Liver (tissue), 9 donors: Measurements from ENCODE around the gene ZNF219. TPM values are rescaled to one million over a fixed set of nuclear protein-coding genes. Genes with fewer than 3 reads are reported as not detected.

ENCODE experiments used
- DNase-seq: peaks from one replicate; pipeline ENCODE4 v3.0.0-alpha.2; 2017; ENCODE audit warnings: low spot score
- H3K27ac ChIP-seq, 2 donors: one replicate each; pipeline ENCODE4 v1.7.0; 2013; ENCODE audit warnings: inconsistent platforms in 2 of 2, low read length in 2 of 2, control low read depth in 1 of 2, low read depth in 1 of 2, mild to moderate bottlenecking in 1 of 2
- H3K27me3 ChIP-seq, 4 donors: one replicate each; pipeline versions ENCODE4 v1.6.1 to v1.7.0; 2013; ENCODE audit warnings: low read length in 3 of 4, inconsistent platforms in 1 of 4, mild to moderate bottlenecking in 1 of 4, moderate library complexity in 1 of 4; ENCODE audit not compliant: control insufficient read depth in 4 of 4, insufficient read depth in 4 of 4
- H3K36me3 ChIP-seq, 4 donors: one replicate each; pipeline versions ENCODE4 v1.6.1 to v1.7.0; 2013; ENCODE audit warnings: low read length in 3 of 4, mild to moderate bottlenecking in 3 of 4, low read depth in 1 of 4, moderate library complexity in 1 of 4; ENCODE audit not compliant: control insufficient read depth in 4 of 4, insufficient read depth in 3 of 4
- H3K4me1 ChIP-seq, 4 donors: one replicate each; pipeline versions ENCODE4 v1.6.1 to v1.7.0; 2013; ENCODE audit warnings: low read length in 3 of 4, mild to moderate bottlenecking in 3 of 4, moderate library complexity in 1 of 4; ENCODE audit not compliant: control insufficient read depth in 4 of 4, insufficient read depth in 4 of 4
- H3K4me3 ChIP-seq, 3 donors: one replicate each; pipeline versions ENCODE4 v1.6.1 to v1.7.0; 2013; ENCODE audit warnings: low read length in 3 of 3, control low read depth in 1 of 3, low read depth in 1 of 3, mild to moderate bottlenecking in 1 of 3
- H3K9ac ChIP-seq, 2 donors: one replicate each; pipeline ENCODE4 v1.7.0; 2013; ENCODE audit warnings: low read length in 2 of 2, mild to moderate bottlenecking in 2 of 2, moderate library complexity in 2 of 2, control low read depth in 1 of 2, low read depth in 1 of 2
- H3K9me3 ChIP-seq, 4 donors: one replicate each; pipeline versions ENCODE4 v1.6.1 to v1.7.0; 2013; ENCODE audit warnings: low read length in 3 of 4; ENCODE audit not compliant: control insufficient read depth in 4 of 4
- EGR1 ChIP-seq, 2 donors: IDR thresholded peaks; 2 replicates each; pipeline ENCODE4 v1.6.1; 2016 to 2018; ENCODE audit warnings: antibody characterized with exemption in 2 of 2, low read depth in 2 of 2
- FOXA1 ChIP-seq: IDR thresholded peaks from 2 replicates; pipeline ENCODE4 v1.6.1; 2016; ENCODE audit warnings: antibody characterized with exemption
- FOXA2 ChIP-seq: IDR thresholded peaks from 2 replicates; pipeline ENCODE4 v1.6.1; 2016; ENCODE audit warnings: antibody characterized with exemption
- GABPA ChIP-seq, 2 donors: IDR thresholded peaks in 1 of 2; conservative IDR thresholded peaks in 1 of 2; 2 replicates each; pipeline ENCODE4 v1.6.1; 2016; ENCODE audit warnings: antibody characterized with exemption in 2 of 2, mild to moderate bottlenecking in 1 of 2, moderate library complexity in 1 of 2
- HNF4G ChIP-seq: IDR thresholded peaks from 2 replicates; pipeline ENCODE4 v1.6.1; 2016; ENCODE audit warnings: antibody characterized with exemption
- JUND ChIP-seq, 2 donors: IDR thresholded peaks; 2 replicates each; pipeline ENCODE4 v1.6.1; 2016; ENCODE audit warnings: antibody characterized with exemption in 2 of 2
- NR2F2 ChIP-seq: IDR thresholded peaks from 2 replicates; pipeline ENCODE4 v1.6.1; 2016; ENCODE audit warnings: antibody characterized with exemption
- TAF1 ChIP-seq: conservative IDR thresholded peaks from 2 replicates; pipeline ENCODE4 v1.6.1; 2016; ENCODE audit warnings: antibody characterized with exemption, mild to moderate bottlenecking
- WGBS: extraction: QIAGEN DNeasy Blood & Tissue Kit; methylation state at CpG from one replicate; pipeline ENCODE4 v1.1.7; 2013; 5-methylcytosine and 5-hydroxymethylcytosine counted together
- polyA plus RNA-seq, 2 donors: library from polyadenylated mRNA; stranded (reverse) in 1 of 2; unstranded in 1 of 2; fragments of 200-250 nt in 1 of 2; fragments of >200 nt in 1 of 2; fragmentation: Nextera tagmentation in 1 of 2; extraction: Ambion mirVana in 1 of 2; gene quantifications; one replicate each; pipeline versions ENCODE4 v1.2.1 to v1.2.3, GENCODE V29; 2013 to 2015
- total RNA-seq, 2 donors: library from RNA; depleted of rRNA; stranded (reverse); fragments of >200 nt; gene quantifications; one replicate each; pipeline ENCODE4 v1.2.3, GENCODE V29; 2014
- TF ChIP-seq, protein P1 (sequence below): IDR thresholded peaks from 2 replicates; pipeline ENCODE4 v1.6.1; 2016; ENCODE audit warnings: antibody characterized with exemption
- TF ChIP-seq, protein P2 (sequence below): fragments of 150-350 bp; IDR thresholded peaks from 2 replicates; pipeline ENCODE4 v1.5.1; 2017; ENCODE audit warnings: improper control_type of control experiment, low read depth, low read length; ENCODE audit not compliant: missing input control
- TF ChIP-seq, protein P3 (sequence below): IDR thresholded peaks from 2 replicates; pipeline ENCODE4 v1.6.1; 2016; ENCODE audit warnings: antibody characterized with exemption, mild to moderate bottlenecking
- donor health status: healthy.
- donor health status: healthy.
- donor health status: healthy.
- donor health status: healthy.
- donor health status: healthy.

The ZNF219 gene
- total and polyA plus RNA-seq, 4 donors, result 1.3 to 10.5 (median 5.5) TPM

DNA sequence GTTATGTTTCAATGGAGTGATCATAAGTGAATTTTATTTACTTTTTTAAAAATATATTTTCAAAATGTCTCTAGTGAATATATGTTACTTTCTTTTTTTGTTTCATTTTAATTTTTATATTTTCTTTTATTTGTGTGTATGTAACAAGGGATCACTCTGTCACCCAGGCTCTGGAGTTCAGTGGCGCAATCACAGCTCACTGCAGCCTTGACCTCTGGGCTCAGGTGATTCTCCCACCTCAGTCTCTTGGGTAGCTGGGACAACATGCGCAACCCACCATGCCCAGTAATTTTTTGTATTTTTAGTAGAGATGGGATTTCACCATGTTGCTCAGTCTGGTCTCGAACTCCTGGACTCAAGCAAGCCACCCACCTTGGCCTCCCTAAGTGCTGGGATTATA lies 20.5 kb upstream of the ZNF219 start (continued):
- TF ChIP-seq, protein P1, sequence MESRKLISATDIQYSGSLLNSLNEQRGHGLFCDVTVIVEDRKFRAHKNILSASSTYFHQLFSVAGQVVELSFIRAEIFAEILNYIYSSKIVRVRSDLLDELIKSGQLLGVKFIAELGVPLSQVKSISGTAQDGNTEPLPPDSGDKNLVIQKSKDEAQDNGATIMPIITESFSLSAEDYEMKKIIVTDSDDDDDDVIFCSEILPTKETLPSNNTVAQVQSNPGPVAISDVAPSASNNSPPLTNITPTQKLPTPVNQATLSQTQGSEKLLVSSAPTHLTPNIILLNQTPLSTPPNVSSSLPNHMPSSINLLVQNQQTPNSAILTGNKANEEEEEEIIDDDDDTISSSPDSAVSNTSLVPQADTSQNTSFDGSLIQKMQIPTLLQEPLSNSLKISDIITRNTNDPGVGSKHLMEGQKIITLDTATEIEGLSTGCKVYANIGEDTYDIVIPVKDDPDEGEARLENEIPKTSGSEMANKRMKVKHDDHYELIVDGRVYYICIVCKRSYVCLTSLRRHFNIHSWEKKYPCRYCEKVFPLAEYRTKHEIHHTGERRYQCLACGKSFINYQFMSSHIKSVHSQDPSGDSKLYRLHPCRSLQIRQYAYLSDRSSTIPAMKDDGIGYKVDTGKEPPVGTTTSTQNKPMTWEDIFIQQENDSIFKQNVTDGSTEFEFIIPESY, result no peak
- TF ChIP-seq, protein P2, sequence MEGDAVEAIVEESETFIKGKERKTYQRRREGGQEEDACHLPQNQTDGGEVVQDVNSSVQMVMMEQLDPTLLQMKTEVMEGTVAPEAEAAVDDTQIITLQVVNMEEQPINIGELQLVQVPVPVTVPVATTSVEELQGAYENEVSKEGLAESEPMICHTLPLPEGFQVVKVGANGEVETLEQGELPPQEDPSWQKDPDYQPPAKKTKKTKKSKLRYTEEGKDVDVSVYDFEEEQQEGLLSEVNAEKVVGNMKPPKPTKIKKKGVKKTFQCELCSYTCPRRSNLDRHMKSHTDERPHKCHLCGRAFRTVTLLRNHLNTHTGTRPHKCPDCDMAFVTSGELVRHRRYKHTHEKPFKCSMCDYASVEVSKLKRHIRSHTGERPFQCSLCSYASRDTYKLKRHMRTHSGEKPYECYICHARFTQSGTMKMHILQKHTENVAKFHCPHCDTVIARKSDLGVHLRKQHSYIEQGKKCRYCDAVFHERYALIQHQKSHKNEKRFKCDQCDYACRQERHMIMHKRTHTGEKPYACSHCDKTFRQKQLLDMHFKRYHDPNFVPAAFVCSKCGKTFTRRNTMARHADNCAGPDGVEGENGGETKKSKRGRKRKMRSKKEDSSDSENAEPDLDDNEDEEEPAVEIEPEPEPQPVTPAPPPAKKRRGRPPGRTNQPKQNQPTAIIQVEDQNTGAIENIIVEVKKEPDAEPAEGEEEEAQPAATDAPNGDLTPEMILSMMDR, result no peak
- no peak for TF ChIP-seq FOXA2

DNA sequence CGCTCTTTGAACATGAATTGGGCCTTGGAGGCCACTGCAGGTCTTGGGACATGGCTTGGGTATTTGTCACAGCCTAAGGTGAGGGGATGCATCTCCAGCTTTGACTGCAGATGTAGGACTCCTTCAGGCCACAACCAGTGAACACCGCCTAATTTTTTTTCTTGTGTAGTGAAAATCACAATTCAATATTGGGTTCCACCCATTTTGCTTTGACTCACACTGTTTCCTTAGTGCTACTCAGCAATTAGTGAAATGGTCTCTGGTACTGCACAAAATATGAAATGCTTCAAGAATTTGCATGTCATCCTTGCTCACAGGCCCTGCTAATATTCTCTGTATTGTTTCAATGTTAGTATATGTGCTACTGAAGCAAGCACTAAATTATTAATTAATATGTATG lies 14.9 kb upstream of the ZNF219 start:
- no peak for DNase-seq
- WGBS, result 97% methylated on average over 2 of the region's 2 CpGs
- no peak for TF ChIP-seq FOXA2
- no peak for TF ChIP-seq GABPA (IDR thresholded peaks at IDR 0.05 in 1 of 2, conservative IDR thresholded peaks at IDR 0.05 in 1 of 2)
- no peak for TF ChIP-seq NR2F2
- no peak for TF ChIP-seq FOXA1
- no peak for TF ChIP-seq HNF4G
- TF ChIP-seq, protein P3, sequence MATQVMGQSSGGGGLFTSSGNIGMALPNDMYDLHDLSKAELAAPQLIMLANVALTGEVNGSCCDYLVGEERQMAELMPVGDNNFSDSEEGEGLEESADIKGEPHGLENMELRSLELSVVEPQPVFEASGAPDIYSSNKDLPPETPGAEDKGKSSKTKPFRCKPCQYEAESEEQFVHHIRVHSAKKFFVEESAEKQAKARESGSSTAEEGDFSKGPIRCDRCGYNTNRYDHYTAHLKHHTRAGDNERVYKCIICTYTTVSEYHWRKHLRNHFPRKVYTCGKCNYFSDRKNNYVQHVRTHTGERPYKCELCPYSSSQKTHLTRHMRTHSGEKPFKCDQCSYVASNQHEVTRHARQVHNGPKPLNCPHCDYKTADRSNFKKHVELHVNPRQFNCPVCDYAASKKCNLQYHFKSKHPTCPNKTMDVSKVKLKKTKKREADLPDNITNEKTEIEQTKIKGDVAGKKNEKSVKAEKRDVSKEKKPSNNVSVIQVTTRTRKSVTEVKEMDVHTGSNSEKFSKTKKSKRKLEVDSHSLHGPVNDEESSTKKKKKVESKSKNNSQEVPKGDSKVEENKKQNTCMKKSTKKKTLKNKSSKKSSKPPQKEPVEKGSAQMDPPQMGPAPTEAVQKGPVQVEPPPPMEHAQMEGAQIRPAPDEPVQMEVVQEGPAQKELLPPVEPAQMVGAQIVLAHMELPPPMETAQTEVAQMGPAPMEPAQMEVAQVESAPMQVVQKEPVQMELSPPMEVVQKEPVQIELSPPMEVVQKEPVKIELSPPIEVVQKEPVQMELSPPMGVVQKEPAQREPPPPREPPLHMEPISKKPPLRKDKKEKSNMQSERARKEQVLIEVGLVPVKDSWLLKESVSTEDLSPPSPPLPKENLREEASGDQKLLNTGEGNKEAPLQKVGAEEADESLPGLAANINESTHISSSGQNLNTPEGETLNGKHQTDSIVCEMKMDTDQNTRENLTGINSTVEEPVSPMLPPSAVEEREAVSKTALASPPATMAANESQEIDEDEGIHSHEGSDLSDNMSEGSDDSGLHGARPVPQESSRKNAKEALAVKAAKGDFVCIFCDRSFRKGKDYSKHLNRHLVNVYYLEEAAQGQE, result no peak
- TF ChIP-seq EGR1 (IDR thresholded peaks at IDR 0.05; ENCODE audit: low read depth in 2 of 2), result no peak

DNA sequence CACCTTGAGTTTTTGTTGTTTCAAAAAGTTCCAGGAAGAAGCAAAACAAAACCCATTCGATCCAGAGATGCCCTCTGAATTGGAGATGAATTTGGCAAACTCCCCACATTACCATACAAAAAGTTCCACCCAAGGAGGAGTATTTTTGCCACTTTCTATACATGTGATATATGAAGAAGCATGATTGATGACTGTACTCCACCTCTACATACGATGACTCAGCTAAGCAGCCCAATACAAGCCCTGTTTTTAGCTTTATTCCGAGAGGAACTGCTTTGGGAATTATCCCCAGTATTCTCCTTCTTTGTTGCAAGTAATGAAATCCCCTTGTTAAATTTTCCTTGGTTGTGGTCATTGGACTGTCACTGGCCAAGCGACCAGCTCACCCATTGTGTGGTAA lies 13.8 kb upstream of the ZNF219 start:
- no peaks in the 10 kb centered on the region for H3K9me3 ChIP-seq
- no peaks in the 10 kb centered on the region for H3K36me3 ChIP-seq
- DNase-seq, result no peak
- 94% methylated on average over 4 of the region's 4 CpGs for WGBS
- no peak overlapping the region for H3K4me3 ChIP-seq
- H3K27ac ChIP-seq, result no peak overlapping the region
- H3K27me3 ChIP-seq, result no peaks in the 10 kb centered on the region
- peaks cover under 1 to 3% (median 2%) of the 10 kb centered on the region in 4 donors for H3K4me1 ChIP-seq
- H3K9ac ChIP-seq, result no peak overlapping the region
- TF ChIP-seq TAF1, result no peak
- TF ChIP-seq HNF4G, result no peak
- TF ChIP-seq JUND (IDR thresholded peaks at IDR 0.05), result no peak

More for the DNA sequence above, 14.9 kb upstream of the ZNF219 start:
- H3K4me1 ChIP-seq, result peaks cover 0 to 1% (median 0%) of the 10 kb centered on the region in 4 donors
- H3K4me3 ChIP-seq, result no peak overlapping the region
- no peaks in the 10 kb centered on the region for H3K9me3 ChIP-seq
- H3K36me3 ChIP-seq, result no peaks in the 10 kb centered on the region
- no peak overlapping the region for H3K9ac ChIP-seq
- no peak overlapping the region for H3K27ac ChIP-seq
- H3K27me3 ChIP-seq, result no peaks in the 10 kb centered on the region
